ENCODE data around the gene HSF5.
"Not testable (repeated sequence)": the region's sequence is repeated elsewhere in the genome, so short reads cannot be mapped to it uniquely, and the experiment has no call there.

HSF5 gene

GRCh38 chr17:58411408-58411894 lies 76.8 kb downstream of the HSF5 start:
- DNase-seq: no peak

DNA sequence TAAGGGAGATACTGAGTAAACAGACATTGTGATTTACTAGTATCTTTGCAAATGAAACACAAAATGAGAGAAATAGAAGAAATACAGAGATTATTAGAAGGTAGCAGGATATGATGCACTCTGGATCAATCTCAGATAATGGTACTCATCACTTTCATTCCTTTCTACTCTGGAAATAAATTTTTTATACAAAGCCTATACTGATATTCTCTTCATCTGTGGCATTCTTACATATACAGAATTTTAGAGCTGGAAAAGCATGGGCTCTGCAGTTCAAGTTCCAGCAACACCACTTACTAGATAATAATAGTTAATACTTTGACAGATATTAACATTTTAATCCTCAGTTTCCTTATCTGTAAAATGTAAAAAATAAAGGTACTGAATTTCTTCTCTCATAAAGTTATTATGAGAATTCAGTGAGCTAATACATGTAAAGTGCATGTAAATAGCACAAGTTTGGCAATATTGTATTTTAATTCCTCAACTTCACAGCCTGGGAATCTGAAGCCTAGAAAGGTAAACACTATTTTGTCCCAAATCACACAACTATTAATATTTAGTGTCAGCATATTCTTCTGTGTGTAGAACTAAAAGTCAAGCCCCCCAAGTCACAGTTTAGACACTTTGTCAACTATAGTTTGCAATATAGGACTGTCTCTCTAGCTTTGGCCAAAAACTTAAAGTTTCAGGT lies 77.3 kb downstream of the HSF5 start:
- DNase-seq: no peak

- DNase-seq: no peak
These were observed 78.8 kb downstream of the HSF5 start for GRCh38 chr17:58409432-58409831.

DNA sequence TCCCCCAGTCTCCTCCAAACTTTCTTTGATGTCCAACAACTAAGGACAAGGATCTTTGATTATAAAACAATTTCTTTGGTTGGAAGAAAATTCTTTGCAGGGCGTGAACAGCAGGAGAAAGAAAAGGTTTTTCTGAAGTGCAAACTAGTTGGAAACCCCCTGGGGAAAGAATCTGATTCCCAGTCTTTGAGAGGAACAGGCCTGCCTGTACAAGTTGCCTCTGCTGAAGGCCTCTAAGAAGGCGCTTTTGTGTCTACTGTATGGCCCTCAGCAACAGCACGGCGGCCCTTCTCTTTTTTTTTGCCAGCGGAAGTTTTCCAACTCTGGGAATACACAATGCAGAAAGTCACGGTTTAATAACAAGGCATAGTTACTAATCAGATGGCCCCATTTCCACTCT lies 84.9 kb downstream of the HSF5 start:
- no peak for DNase-seq

DNA sequence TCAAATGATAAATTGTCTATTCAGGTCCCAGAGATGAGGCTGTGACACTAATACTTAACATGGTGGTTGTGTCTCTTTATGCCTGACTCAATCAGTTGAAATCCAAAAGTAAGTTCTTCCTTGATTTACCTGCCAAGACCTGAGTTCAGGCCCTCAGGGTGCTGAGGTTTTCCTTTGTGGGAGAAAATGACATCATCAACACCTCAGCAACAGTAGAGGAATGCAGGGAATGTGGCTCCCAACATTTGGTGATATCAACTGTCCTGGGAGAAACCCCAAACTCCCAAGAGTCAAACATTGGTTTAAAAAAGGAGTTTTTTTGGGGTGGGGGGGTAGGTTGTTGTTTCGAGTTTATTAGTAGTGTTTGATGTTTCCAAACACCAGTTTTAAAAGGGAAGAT lies 85.5 kb downstream of the HSF5 start:
- DNase-seq: no peak

DNA sequence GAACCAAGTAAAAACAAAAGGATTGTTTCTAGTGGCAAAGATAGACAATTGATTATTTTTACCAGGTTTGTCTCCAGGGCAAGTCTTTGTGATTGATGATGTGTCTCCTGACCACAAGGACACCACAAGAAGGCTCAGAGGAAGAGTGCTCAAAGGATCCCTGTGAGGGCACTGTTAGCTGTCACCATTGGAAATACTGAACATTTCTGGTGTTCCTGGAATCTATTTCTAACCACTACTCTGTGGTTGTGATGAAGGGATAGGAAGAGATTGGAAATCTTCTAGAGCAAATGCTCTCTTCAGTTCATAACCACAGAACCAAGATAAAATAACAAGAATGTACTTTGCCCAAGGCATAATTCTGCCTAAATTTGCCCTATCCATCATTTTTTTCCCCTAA lies 86.2 kb downstream of the HSF5 start:
- DNase-seq: no peak

DNA sequence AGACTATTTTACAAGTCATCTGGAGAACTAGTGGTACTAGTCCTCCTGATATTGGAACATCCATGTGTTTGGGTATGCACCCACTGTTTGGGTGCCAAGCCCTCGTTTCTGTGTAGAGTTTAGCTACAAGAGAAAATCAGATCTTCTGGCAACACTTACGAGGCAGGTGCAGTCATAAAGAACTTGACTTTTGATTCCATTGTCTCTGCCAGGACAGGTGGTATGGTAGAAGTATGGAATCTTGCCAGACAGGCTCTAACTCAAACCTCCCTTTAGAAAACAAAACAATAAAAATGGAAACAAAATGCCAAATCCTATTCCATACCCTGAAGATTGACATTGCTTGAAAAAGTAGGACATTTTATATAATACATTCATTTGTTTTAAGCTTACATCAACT lies 86.9 kb downstream of the HSF5 start:
- DNase-seq: no peak

GRCh38 chr17:58400826-58401225 lies 87.4 kb downstream of the HSF5 start:
- DNase-seq: no peak

- DNase-seq: no peak
These were observed 88.2 kb downstream of the HSF5 start for GRCh38 chr17:58399974-58400373.

- no peak for DNase-seq
These were observed 89.5 kb downstream of the HSF5 start for GRCh38 chr17:58398574-58399266.

DNA sequence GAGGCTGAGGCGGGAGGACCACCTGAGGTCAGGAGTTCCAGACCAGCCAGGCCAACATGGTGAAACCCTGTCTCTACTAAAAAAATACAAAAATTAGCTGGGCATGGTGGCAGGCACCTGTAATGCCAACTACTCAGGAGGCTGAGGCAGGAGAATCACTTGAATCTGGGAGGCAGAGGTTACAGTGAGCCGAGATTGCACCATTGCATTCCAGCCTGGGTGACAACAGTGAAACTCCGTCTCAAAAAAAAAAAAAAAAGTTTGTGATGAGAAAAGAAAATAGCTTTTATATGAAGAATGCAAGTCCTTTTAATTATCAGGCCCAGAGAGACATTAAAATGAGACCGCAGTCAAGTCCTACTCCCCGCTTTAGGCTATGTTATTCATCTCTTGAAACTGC lies 90.8 kb downstream of the HSF5 start:
- not testable (repeated sequence) for DNase-seq

GRCh38 chr17:58396173-58396572 lies 92.0 kb downstream of the HSF5 start:
- DNase-seq: no peak

GRCh38 chr17:58394534-58395223 lies 93.5 kb downstream of the HSF5 start:
- DNase-seq: no peak

- DNase-seq: no peak
These were observed 96.8 kb downstream of the HSF5 start for GRCh38 chr17:58391302-58391984.

GRCh38 chr17:58390884-58391283 lies 97.3 kb downstream of the HSF5 start:
- DNase-seq: no peak

DNA sequence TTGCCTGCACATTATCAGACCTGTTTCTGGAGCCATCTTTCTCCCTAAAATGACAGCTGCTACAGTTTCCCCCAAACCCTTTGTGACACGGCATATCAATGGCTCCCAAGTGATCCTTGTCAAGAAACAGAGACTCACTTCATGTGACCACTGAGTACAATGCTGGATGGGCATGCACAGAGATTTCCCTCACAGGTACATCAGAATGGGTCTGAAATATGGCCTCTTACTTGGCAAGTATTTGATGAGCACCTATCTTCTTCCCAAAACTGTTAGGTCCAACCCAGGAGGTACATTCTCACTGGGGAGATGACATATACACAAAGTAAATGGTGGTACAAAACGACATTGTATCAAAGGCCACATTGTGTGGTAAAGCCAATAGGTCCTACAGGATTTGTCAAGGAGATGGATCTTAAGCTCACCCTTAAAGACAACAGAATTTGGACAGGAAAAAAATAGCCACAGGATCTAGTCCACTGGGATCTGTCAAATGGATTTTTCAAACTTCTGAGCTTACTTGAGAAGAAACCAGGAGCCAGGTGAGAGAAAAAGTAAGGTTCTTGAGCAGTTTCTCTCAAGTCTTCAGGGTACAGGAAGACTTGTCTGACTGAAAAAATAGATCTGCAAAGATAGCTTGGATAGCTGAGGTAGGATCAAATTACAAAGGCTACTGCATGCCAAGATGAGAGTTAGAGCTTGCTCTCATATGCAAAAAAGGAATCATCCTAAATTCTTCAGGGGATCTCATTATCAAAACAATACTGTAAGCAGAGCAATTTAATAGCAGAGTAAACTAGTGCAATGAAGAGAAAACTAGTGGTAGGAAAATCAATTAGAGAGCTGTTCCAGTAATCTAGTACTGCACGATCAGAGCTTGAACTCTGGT lies 99.7 kb downstream of the HSF5 start:
- DNase-seq: no peak

GRCh38 chr17:58387834-58388233 lies 100.4 kb downstream of the HSF5 start:
- DNase-seq: no peak

GRCh38 chr17:58386708-58387107 lies 101.5 kb downstream of the HSF5 start:
- DNase-seq: no peak

GRCh38 chr17:58385359-58385899 lies 102.8 kb downstream of the HSF5 start:
- DNase-seq: no peak

- DNase-seq: no peak
These were observed 103.3 kb downstream of the HSF5 start for GRCh38 chr17:58384897-58385296.

DNA sequence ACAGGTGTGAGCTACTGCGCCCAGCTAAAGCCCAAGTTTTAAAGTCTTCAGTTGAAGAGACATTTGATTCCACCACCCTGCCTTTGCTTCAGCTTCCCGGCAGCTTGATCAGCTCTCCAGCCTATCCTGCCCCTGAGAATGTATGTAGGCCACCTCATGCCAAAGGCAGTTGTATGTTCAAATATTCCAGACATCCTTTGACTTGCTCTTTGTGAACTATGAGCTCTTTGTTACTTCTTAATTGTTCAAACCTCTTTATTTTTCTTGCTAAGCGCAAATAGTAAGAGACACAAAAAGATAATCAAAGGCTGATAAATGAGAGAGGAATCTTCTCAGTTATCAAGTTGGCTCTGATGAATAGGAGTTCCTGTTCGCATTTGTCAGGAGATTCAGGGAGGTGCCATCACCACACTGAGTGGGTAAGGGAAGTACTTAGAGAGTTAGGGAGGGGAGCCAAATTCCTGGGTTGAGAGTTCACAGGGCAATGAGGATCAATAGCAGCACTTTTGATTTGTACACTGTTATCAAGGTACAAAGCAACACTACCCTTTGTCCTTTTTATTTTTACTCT lies 104.2 kb downstream of the HSF5 start:
- DNase-seq: no peak

DNA sequence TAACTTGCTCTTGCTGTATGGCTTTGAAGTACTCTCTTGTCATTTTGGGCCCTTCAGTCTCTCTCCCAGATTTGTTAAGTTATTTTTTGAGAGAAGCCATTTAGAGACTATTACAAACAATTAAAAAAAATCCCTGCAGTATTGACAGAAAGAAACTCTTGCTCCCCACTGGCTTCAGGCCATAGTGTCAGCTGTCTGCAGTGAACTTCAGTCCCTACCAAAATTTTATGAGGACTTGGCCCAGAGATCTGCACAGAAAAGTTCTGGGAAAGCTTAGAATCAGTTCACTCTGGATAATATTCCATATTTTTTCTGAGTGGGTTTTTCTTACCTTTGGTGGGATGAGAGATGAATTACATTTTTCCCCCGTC lies 105.4 kb downstream of the HSF5 start:
- DNase-seq: no peak
